Loucy (cell line): Measurements from ENCODE around the gene ARAP3.

Source experiments
- CTCF ChIP-seq: fragments of 200-600 bp; sonication (generic); conservative IDR thresholded peaks from 2 replicates; pipeline ENCODE4 v1.5.1; 2014; ENCODE audit warnings: mild to moderate bottlenecking, antibody characterized with exemption, low read length
- EZH2phosphoT487 ChIP-seq: fragments of 200-600 bp; IDR thresholded peaks from 2 replicates; pipeline ENCODE4 v1.6.1; 2018; ENCODE audit warnings: antibody characterized with exemption, mild to moderate bottlenecking, moderate library complexity, borderline replicate concordance

- no peak for TF ChIP-seq CTCF
- TF ChIP-seq EZH2phosphoT487 = no peak
Measured at GRCh38 chr5:141632650-141633049, 49.4 kb downstream of the ARAP3 start.
